ENCODE results near the gene CNTN4. TPM values are rescaled to one million over a fixed set of nuclear protein-coding genes. Genes with fewer than 3 reads are reported as not detected.

CNTN4 gene
- total RNA-seq, 3 donors from 2014 or later = not detected

DNA sequence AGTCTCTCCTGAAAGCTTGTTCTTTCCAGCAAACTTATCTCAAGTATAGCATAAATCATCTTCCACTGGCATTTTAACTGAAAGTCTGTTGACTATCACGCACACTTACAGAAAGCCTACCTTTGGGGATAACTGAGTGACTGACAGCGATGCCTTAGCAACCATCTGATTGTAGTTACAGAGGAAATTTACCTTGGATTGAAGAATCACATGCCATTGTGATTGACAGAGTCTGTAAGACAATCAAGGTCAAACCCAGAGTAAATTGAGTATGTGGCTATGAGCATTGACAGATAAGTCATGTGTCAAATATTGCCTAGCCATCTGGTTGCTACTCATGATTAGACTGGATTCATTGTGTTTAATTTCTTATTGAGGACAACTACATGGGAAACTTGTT, 82.0 kb downstream of the CNTN4 start:
- no peak for DNase-seq
- Mint-ChIP-seq H3K4me3 (no peak overlapping the region), H3K9me3 (no peaks in the 10 kb centered on the region), H3K4me1 (ENCODE audit: low read depth) (no peaks in the 10 kb centered on the region), H3K27me3 (ENCODE audit: low read depth) (no peaks in the 10 kb centered on the region), H3K36me3 (ENCODE audit: insufficient read depth) (no peaks in the 10 kb centered on the region)
- no peak for ATAC-seq

DNA sequence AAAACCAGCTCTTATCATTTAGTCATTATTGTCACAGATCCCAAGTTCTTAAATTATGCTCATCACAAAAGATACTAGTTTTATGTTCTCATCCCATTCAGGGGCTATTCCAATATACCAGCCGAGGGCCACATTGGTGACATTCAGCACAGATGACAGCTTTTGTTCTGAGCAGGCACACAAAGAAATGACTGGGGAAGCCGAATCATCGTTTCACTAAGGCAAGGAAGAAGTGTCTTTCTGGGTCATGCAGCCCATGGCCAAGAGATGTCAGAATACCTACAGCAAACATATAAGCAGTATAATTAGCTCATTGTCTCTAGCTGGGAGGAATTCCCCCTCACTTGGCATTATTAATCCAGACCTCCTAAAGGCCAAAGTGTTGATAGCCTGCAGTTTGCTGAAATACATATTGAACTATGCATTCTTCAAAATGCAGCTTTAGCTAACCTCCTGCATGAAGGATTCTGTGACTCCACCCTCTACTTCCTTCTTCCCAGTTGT, 100.2 kb downstream of the CNTN4 start:
- H3K4me3 Mint-ChIP-seq = no peak overlapping the region
- H3K36me3 Mint-ChIP-seq (ENCODE audit: insufficient read depth) = no peaks in the 10 kb centered on the region
- no peaks in the 10 kb centered on the region for H3K4me1 Mint-ChIP-seq (ENCODE audit: low read depth)
- ATAC-seq (no peak), DNase-seq (no peak)
- peaks cover 4% of the 10 kb centered on the region for H3K9me3 Mint-ChIP-seq
- H3K27me3 Mint-ChIP-seq (ENCODE audit: low read depth) = no peaks in the 10 kb centered on the region

DNA sequence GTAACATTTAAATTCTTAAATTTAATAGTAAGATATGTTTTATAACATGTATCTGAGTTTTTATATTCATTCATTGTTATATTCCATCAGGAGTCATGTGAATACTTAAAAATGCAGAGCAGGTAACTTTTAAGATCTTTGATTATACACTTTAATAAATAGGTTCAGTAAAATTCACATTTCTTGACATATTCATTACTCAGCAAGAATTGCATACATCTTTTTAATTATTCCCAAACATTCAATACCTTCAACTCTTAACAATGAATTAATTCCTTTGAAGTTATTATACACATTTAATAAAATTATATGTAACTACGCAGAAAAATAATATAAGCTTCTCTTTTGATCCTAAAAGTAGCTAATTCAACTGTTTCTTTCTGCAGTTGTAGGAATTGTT, 105.4 kb downstream of the CNTN4 start:
- no peak for ATAC-seq
- Mint-ChIP-seq H3K36me3 (ENCODE audit: insufficient read depth) (no peaks in the 10 kb centered on the region), H3K4me3 (no peak overlapping the region), H3K4me1 (ENCODE audit: low read depth) (no peaks in the 10 kb centered on the region), H3K9me3 (no peaks in the 10 kb centered on the region), H3K27me3 (ENCODE audit: low read depth) (no peaks in the 10 kb centered on the region)
- no peak for DNase-seq

GRCh38 chr3:2205692-2206091, 107.0 kb downstream of the CNTN4 start:
- no peaks in the 10 kb centered on the region for H3K9me3 Mint-ChIP-seq
- H3K4me1 Mint-ChIP-seq (ENCODE audit: low read depth) = no peaks in the 10 kb centered on the region
- no peak overlapping the region for H3K4me3 Mint-ChIP-seq
- DNase-seq (no peak), ATAC-seq (no peak)
- H3K36me3 Mint-ChIP-seq (ENCODE audit: insufficient read depth) = no peaks in the 10 kb centered on the region
- H3K27me3 Mint-ChIP-seq (ENCODE audit: low read depth) = no peaks in the 10 kb centered on the region

DNA sequence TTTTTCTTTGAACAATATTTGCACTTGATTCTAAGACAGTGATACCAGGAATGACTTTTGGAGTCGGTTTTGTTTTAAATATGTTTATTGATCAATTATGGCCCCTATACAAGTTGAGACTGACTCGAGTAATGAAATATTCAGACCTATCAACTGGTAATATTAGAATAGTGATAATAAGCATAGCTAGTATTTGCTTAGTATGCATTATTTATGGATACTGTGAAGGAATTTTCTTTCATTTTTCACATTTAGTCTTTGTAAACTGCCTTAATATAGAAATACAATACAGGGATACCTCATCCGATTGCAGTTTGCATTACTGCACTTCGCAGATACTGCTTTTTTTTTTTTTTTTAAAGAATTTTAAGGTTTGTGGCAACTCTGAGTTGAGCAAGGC, 107.9 kb downstream of the CNTN4 start:
- no peaks in the 10 kb centered on the region for H3K27me3 Mint-ChIP-seq (ENCODE audit: low read depth)
- DNase-seq (no peak), ATAC-seq (no peak)
- no peaks in the 10 kb centered on the region for H3K36me3 Mint-ChIP-seq (ENCODE audit: insufficient read depth)
- H3K9me3 Mint-ChIP-seq = no peaks in the 10 kb centered on the region
- no peaks in the 10 kb centered on the region for H3K4me1 Mint-ChIP-seq (ENCODE audit: low read depth)
- no peak overlapping the region for H3K4me3 Mint-ChIP-seq

GRCh38 chr3:2211568-2211967, 112.9 kb downstream of the CNTN4 start:
- Mint-ChIP-seq H3K4me1 (ENCODE audit: low read depth) (no peaks in the 10 kb centered on the region), H3K4me3 (no peak overlapping the region), H3K36me3 (ENCODE audit: insufficient read depth) (no peaks in the 10 kb centered on the region), H3K9me3 (no peaks in the 10 kb centered on the region), H3K27me3 (ENCODE audit: low read depth) (no peaks in the 10 kb centered on the region)
- ATAC-seq = no peak
- DNase-seq = no peak

DNA sequence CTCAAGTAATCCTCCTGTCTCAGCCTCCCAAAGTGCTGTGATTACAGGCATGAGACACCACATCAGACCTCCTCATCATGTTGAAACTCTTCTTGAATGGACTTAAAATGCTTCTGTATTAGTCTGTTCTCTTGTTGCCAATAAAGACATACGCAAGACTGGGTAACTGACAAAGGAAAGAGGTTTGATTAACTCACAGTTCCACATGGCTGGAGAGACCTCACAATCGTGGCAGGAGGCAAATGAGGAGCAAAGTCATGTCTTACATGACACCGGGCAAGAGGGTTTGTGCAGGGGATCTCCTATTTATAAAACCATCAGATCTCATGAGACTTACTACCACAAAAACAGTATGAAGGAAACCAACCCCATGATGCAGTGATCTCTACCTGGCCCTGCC, 113.5 kb downstream of the CNTN4 start:
- DNase-seq = no peak
- Mint-ChIP-seq H3K4me1 (ENCODE audit: low read depth) (no peaks in the 10 kb centered on the region), H3K27me3 (ENCODE audit: low read depth) (no peaks in the 10 kb centered on the region), H3K9me3 (no peaks in the 10 kb centered on the region), H3K36me3 (ENCODE audit: insufficient read depth) (no peaks in the 10 kb centered on the region), H3K4me3 (no peak overlapping the region)
- no peak for ATAC-seq

DNA sequence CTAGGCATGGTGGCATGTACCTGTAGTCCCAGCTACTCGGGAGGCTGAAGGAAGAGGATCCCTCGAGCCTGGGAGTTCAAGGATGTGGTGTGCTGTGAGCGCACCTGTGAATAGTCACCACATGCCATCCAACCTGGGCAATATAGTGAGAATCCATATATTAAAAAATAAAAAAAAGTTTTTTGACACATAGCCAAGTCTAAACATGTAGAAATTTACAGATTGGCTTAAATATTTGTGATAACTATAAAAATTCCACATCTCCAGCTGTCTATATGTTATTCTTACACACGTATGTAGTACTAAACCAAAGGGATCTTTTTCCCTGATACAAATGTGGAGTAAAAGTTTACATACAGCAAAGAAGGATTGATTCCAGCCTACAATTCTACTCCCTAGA, 119.7 kb downstream of the CNTN4 start:
- Mint-ChIP-seq H3K27me3 (ENCODE audit: low read depth) (no peaks in the 10 kb centered on the region), H3K4me3 (no peak overlapping the region), H3K36me3 (ENCODE audit: insufficient read depth) (no peaks in the 10 kb centered on the region), H3K4me1 (ENCODE audit: low read depth) (no peaks in the 10 kb centered on the region), H3K9me3 (peaks cover 4% of the 10 kb centered on the region)
- no peak for ATAC-seq
- DNase-seq = no peak

DNA sequence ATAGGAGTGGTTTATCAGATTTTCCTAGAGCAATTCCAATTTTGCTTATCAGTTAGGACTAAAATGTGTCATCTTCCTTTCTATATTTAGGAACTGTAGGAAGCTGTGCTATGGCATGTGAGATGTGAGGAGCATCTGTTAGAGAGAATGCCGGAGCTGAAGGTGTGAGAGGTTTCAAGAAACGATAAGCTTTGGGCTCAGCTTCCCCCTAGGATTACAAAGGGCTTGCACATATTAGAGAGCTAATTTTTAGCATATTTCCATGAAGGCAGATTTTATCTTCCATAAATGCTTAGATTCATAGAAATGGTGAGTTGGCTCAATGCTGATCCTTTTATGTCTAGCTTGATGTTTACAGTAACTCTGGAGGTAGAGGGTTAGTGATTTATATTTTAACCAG, 120.2 kb downstream of the CNTN4 start:
- H3K36me3 Mint-ChIP-seq (ENCODE audit: insufficient read depth) = no peaks in the 10 kb centered on the region
- no peak for ATAC-seq
- no peak for DNase-seq
- H3K4me1 Mint-ChIP-seq (ENCODE audit: low read depth) = no peaks in the 10 kb centered on the region
- no peaks in the 10 kb centered on the region for H3K27me3 Mint-ChIP-seq (ENCODE audit: low read depth)
- H3K9me3 Mint-ChIP-seq = peaks cover 4% of the 10 kb centered on the region
- H3K4me3 Mint-ChIP-seq = no peak overlapping the region

DNA sequence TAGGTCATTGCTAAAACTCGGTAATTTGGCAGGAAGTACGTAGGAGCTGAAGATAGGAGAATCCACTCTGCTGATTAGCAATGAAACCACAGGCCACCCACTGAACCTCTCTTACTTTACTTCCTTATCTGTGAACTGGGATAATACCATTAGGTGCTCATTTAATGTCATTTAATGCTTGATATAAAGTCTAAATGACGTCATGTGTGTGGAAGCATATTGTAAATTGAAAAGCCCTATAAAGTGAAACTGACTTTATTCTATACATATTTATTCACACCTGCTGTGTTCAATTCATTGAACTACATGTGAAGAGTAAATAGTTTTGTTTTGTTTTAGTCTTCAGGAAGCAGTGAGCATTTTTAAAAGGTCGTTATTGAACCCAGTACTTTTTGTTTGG, 137.5 kb downstream of the CNTN4 start:
- Mint-ChIP-seq H3K4me1 (ENCODE audit: low read depth) (no peaks in the 10 kb centered on the region), H3K27me3 (ENCODE audit: low read depth) (no peaks in the 10 kb centered on the region), H3K36me3 (ENCODE audit: insufficient read depth) (no peaks in the 10 kb centered on the region), H3K9me3 (no peaks in the 10 kb centered on the region), H3K4me3 (no peak overlapping the region)
- ATAC-seq (no peak), DNase-seq (no peak)

GRCh38 chr3:2244137-2244536, 145.5 kb downstream of the CNTN4 start:
- H3K36me3 Mint-ChIP-seq (ENCODE audit: insufficient read depth) = no peaks in the 10 kb centered on the region
- no peaks in the 10 kb centered on the region for H3K9me3 Mint-ChIP-seq
- H3K4me3 Mint-ChIP-seq = no peak overlapping the region
- H3K27me3 Mint-ChIP-seq (ENCODE audit: low read depth) = no peaks in the 10 kb centered on the region
- ATAC-seq = no peak
- no peak for DNase-seq
- no peaks in the 10 kb centered on the region for H3K4me1 Mint-ChIP-seq (ENCODE audit: low read depth)

DNA sequence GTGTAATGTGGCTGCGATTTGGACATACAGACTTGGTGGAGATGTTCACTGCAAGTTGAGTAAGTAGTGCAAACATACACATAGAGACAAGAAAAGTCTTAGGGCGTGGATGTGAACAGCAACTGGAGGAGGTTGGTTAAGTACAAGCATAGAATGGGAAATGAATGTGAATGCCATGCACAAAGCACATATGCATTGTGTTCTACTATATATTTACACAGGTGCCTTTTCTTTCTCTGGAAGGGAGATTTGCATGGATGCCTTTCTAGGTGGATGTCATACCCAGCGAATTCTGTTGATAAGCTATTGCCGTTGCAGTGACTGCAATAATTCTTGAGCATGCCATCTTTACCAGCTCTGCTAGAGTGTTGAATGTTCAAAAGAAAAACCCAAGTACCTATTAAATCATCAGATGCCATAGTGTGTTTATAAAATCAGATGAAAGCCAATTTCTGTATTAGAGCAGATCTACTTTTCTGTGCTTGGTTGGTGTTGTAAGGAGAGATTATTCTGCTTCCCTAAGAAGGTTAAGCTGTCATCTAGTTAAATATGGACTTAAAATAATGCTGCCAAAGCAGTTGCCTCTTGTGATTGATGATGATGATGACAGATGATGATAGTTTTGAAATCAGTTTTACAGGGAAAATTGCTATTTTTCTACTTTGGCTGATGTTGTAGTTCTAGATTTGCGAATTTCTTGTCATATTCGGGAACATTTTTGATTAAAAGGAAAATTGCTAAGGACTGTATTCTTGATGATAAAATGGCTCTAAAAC, 148.4 kb downstream of the CNTN4 start:
- Mint-ChIP-seq H3K9me3 (no peaks in the 10 kb centered on the region), H3K4me3 (no peak overlapping the region), H3K36me3 (ENCODE audit: insufficient read depth) (no peaks in the 10 kb centered on the region), H3K4me1 (ENCODE audit: low read depth) (no peaks in the 10 kb centered on the region), H3K27me3 (ENCODE audit: low read depth) (no peaks in the 10 kb centered on the region)
- ATAC-seq (no peak), DNase-seq (no peak)

DNA sequence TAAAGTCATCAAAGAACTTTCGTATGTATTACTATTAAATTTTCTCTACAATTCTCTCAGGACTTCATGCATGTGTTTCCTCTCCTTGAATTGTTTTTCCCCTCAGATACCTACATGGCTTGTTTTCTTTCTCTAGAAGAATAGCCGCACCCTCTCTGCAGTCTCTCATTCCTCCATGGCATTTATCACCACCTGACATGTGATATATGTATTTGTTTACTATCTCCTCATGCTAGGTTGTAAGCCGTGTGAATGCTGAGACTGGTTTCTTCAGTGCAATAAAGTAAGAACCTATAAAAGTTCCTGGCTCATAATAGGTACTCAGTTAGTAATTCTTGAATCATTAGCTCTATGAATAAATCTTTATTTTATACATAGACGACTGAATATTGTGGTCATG, 149.2 kb downstream of the CNTN4 start:
- H3K4me1 Mint-ChIP-seq (ENCODE audit: low read depth) = no peaks in the 10 kb centered on the region
- H3K4me3 Mint-ChIP-seq = no peak overlapping the region
- no peaks in the 10 kb centered on the region for H3K36me3 Mint-ChIP-seq (ENCODE audit: insufficient read depth)
- no peak for DNase-seq
- H3K9me3 Mint-ChIP-seq = no peaks in the 10 kb centered on the region
- no peaks in the 10 kb centered on the region for H3K27me3 Mint-ChIP-seq (ENCODE audit: low read depth)
- ATAC-seq = no peak

DNA sequence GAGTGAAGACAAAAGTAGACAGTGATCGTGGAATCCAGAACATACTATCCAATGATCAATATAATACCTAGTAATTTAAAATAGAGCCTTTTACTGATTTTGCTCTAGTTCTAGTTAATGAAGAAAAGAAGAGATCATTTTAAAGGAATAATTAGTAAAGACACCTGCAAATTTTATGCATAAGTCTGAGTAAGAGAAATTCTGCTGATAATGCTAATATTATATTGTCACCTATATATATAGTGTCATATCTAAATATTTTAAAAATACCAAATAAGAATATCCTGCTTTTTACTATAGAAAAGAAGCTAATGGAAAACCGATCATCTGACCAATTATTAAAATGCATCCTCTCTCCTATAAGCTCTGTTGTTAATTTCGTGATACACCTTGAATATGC, 152.1 kb downstream of the CNTN4 start:
- Mint-ChIP-seq H3K4me1 (ENCODE audit: low read depth) (no peaks in the 10 kb centered on the region), H3K4me3 (no peak overlapping the region), H3K27me3 (ENCODE audit: low read depth) (no peaks in the 10 kb centered on the region), H3K9me3 (peaks cover 10% of the 10 kb centered on the region), H3K36me3 (ENCODE audit: insufficient read depth) (no peaks in the 10 kb centered on the region)
- no peak for DNase-seq
- no peak for ATAC-seq

- Mint-ChIP-seq H3K36me3 (ENCODE audit: insufficient read depth) (no peaks in the 10 kb centered on the region), H3K4me3 (no peak overlapping the region), H3K9me3 (peaks cover 6% of the 10 kb centered on the region), H3K27me3 (ENCODE audit: low read depth) (no peaks in the 10 kb centered on the region), H3K4me1 (ENCODE audit: low read depth) (no peaks in the 10 kb centered on the region)
- ATAC-seq = no peak
- no peak for DNase-seq
Measured at GRCh38 chr3:2261747-2262146, 163.1 kb downstream of the CNTN4 start.

All from activated T-cell treated with anti-CD3 and anti-CD28 coated beads, Interleukin-2, amount 50 U/mL, for 4 hours (primary cell).